Endothelial cell (in vitro differentiated cells): Measurements from ENCODE around the gene PDZD2. TPM values are rescaled to one million over a fixed set of nuclear protein-coding genes. Genes with fewer than 3 reads are reported as not detected.

Source experiments
- DNase-seq: peaks from one replicate; pipeline ENCODE4 v3.0.0; 2021; ENCODE audit warnings: low spot score
- H3K27ac Mint-ChIP-seq: one replicate; pipeline ENCODE4 v1.8.0; 2021; ENCODE audit warnings: mixed read lengths, inconsistent platforms; ENCODE audit not compliant: unreplicated experiment
- H3K27me3 Mint-ChIP-seq: one replicate; pipeline ENCODE4 v1.8.0; 2021; ENCODE audit warnings: mild to moderate bottlenecking, moderate library complexity, mixed read lengths, inconsistent platforms; ENCODE audit not compliant: unreplicated experiment
- H3K36me3 Mint-ChIP-seq: one replicate; pipeline ENCODE4 v1.8.0; 2021; ENCODE audit warnings: mild to moderate bottlenecking, low read depth, mixed read lengths, inconsistent platforms; ENCODE audit not compliant: unreplicated experiment
- H3K4me1 Mint-ChIP-seq: one replicate; pipeline ENCODE4 v1.8.0; 2021; ENCODE audit warnings: mild to moderate bottlenecking, mixed read lengths, inconsistent platforms; ENCODE audit not compliant: unreplicated experiment
- H3K4me3 Mint-ChIP-seq: one replicate; pipeline ENCODE4 v1.8.0; 2021; ENCODE audit warnings: mild to moderate bottlenecking, mixed read lengths, inconsistent platforms; ENCODE audit not compliant: unreplicated experiment
- H3K9me3 Mint-ChIP-seq: one replicate; pipeline ENCODE4 v1.8.0; 2021; ENCODE audit warnings: mixed read lengths, inconsistent platforms; ENCODE audit not compliant: unreplicated experiment
- total RNA-seq: library from RNA; stranded (reverse); fragmentation: NEBNext Ultra II Directional; extraction: Animal tissue kit (Norgen Biotek cat#: 25700); gene quantifications from one replicate; pipeline ENCODE4 v1.2.1, GENCODE V29; 2021; ENCODE audit not compliant: unreplicated experiment
- TF ChIP-seq, protein P1 (sequence below): fragments of 200-600 bp; sonication (generic); IDR thresholded peaks from one replicate; pipeline ENCODE4 v1.5.0; 2021; ENCODE audit warnings: antibody characterized with exemption; ENCODE audit not compliant: unreplicated experiment

The PDZD2 gene
- total RNA-seq, 1 donor from 2014 or later: 71.1 TPM

- H3K36me3 Mint-ChIP-seq: peaks cover 33% of the 10 kb centered on the region
- H3K4me3 Mint-ChIP-seq: no peak overlapping the region
- H3K27me3 Mint-ChIP-seq: peaks cover 5% of the 10 kb centered on the region
- no peaks in the 10 kb centered on the region for H3K9me3 Mint-ChIP-seq
- TF ChIP-seq, protein P1, sequence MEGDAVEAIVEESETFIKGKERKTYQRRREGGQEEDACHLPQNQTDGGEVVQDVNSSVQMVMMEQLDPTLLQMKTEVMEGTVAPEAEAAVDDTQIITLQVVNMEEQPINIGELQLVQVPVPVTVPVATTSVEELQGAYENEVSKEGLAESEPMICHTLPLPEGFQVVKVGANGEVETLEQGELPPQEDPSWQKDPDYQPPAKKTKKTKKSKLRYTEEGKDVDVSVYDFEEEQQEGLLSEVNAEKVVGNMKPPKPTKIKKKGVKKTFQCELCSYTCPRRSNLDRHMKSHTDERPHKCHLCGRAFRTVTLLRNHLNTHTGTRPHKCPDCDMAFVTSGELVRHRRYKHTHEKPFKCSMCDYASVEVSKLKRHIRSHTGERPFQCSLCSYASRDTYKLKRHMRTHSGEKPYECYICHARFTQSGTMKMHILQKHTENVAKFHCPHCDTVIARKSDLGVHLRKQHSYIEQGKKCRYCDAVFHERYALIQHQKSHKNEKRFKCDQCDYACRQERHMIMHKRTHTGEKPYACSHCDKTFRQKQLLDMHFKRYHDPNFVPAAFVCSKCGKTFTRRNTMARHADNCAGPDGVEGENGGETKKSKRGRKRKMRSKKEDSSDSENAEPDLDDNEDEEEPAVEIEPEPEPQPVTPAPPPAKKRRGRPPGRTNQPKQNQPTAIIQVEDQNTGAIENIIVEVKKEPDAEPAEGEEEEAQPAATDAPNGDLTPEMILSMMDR: no peak
- DNase-seq: no peak
- H3K4me1 Mint-ChIP-seq: peaks cover 1% of the 10 kb centered on the region
- H3K27ac Mint-ChIP-seq: no peak overlapping the region
Observed at GRCh38 chr5:31992377-31992776, 353.4 kb downstream of the PDZD2 start.

- Mint-ChIP-seq H3K27ac (no peak overlapping the region), H3K4me1 (peaks cover 6% of the 10 kb centered on the region), H3K4me3 (no peak overlapping the region), H3K27me3 (peaks cover 5% of the 10 kb centered on the region), H3K9me3 (no peaks in the 10 kb centered on the region), H3K36me3 (peaks cover 29% of the 10 kb centered on the region)
- TF ChIP-seq, protein P1: no peak
- no peak for DNase-seq
Observed at GRCh38 chr5:31993165-31993961, 354.4 kb downstream of the PDZD2 start.

DNA sequence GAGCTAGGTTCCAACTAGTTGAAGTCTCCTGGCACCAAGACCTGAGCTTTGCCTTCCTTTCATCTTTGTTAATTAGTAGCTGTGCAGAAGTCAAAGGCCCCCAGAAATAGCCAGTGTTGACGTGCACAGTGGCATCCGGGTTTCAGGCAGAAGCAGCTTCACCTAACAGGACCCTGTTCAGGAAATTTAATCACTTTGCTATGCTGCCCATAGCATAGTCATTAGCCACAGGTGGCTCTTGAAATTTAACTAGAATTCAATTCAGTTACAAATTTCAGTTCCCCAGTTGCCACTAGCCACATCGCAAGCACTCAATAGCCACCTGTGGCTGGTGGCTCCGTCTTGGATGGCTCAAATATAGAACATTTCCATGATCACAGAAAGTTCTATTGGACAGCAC lies 356.1 kb downstream of the PDZD2 start:
- H3K4me1 Mint-ChIP-seq: peaks cover 8% of the 10 kb centered on the region
- TF ChIP-seq, protein P1: no peak
- peaks cover 2% of the 10 kb centered on the region for H3K27me3 Mint-ChIP-seq
- H3K27ac Mint-ChIP-seq: no peak overlapping the region
- H3K9me3 Mint-ChIP-seq: no peaks in the 10 kb centered on the region
- H3K4me3 Mint-ChIP-seq: no peak overlapping the region
- H3K36me3 Mint-ChIP-seq: peaks cover 39% of the 10 kb centered on the region
- DNase-seq: no peak

- peaks cover 42% of the 10 kb centered on the region for H3K36me3 Mint-ChIP-seq
- H3K27me3 Mint-ChIP-seq: peaks cover 2% of the 10 kb centered on the region
- TF ChIP-seq, protein P1: no peak
- H3K27ac Mint-ChIP-seq: no peak overlapping the region
- no peak overlapping the region for H3K4me3 Mint-ChIP-seq
- no peaks in the 10 kb centered on the region for H3K9me3 Mint-ChIP-seq
- H3K4me1 Mint-ChIP-seq: peaks cover 8% of the 10 kb centered on the region
- no peak for DNase-seq
Observed at GRCh38 chr5:31995714-31996113, 356.8 kb downstream of the PDZD2 start.

- peak overlapping the region; percentile 35 for H3K4me3 Mint-ChIP-seq
- H3K9me3 Mint-ChIP-seq: no peaks in the 10 kb centered on the region
- peaks cover 7% of the 10 kb centered on the region for H3K27me3 Mint-ChIP-seq
- TF ChIP-seq, protein P1: no peak
- peaks cover 46% of the 10 kb centered on the region for H3K36me3 Mint-ChIP-seq
- DNase-seq: no peak
- H3K4me1 Mint-ChIP-seq: peaks cover 10% of the 10 kb centered on the region
- H3K27ac Mint-ChIP-seq: no peak overlapping the region
Observed at GRCh38 chr5:31996909-31997308, 358.0 kb downstream of the PDZD2 start.
